Kidney epithelial cell (primary cell): ENCODE data around the gene MBD3L1. TPM values are rescaled to one million over a fixed set of nuclear protein-coding genes. Genes with fewer than 3 reads are reported as not detected.

Source experiments
- DNase-seq: peaks from one replicate; pipeline ENCODE4 v3.0.0-alpha.2; 2010; ENCODE audit warnings: low read depth
- H3K27me3 ChIP-seq: 2 replicates; pipeline ENCODE4 v1.6.0; 2011; ENCODE audit warnings: low read length; ENCODE audit not compliant: control insufficient read depth, insufficient read depth
- H3K36me3 ChIP-seq: 2 replicates; pipeline ENCODE4 v1.5.1; 2011; ENCODE audit warnings: low read length; ENCODE audit not compliant: control insufficient read depth, insufficient read depth
- H3K4me3 ChIP-seq: 2 replicates; pipeline ENCODE4 v1.5.1; 2011; ENCODE audit warnings: low read depth, mild to moderate bottlenecking, control low read depth, low read length
- CTCF ChIP-seq: IDR thresholded peaks from 2 replicates; pipeline ENCODE4 v1.5.1; 2011; ENCODE audit warnings: mild to moderate bottlenecking, moderate library complexity, low read length, control low read depth, inconsistent platforms; ENCODE audit not compliant: insufficient read depth, poor library complexity, severe bottlenecking
- total RNA-seq: library from RNA; depleted of rRNA; stranded (reverse); fragments of >200 nt; gene quantifications from 2 replicates; pipeline ENCODE4 v1.2.3, GENCODE V29; 2015

The MBD3L1 gene
- total RNA-seq, 1 donor from 2014 or later = not detected

GRCh38 chr19:8815780-8816179 lies 16.4 kb upstream of the MBD3L1 start:
- no peak for DNase-seq
- peaks cover 2% of the 10 kb centered on the region for H3K36me3 ChIP-seq
- no peak for TF ChIP-seq CTCF

GRCh38 chr19:8820234-8820633 lies 11.9 kb upstream of the MBD3L1 start:
- no peak for DNase-seq
- Histone ChIP-seq H3K27me3 (no peaks in the 10 kb centered on the region), H3K4me3 (no peak overlapping the region), H3K36me3 (peaks cover 1% of the 10 kb centered on the region)
- TF ChIP-seq CTCF = no peak

More at GRCh38 chr19:8815780-8816179, 16.4 kb upstream of the MBD3L1 start:
- no peaks in the 10 kb centered on the region for H3K27me3 ChIP-seq
- no peak overlapping the region for H3K4me3 ChIP-seq

- Histone ChIP-seq H3K36me3 (peaks cover 1% of the 10 kb centered on the region), H3K27me3 (no peaks in the 10 kb centered on the region), H3K4me3 (no peak overlapping the region)
- TF ChIP-seq CTCF = no peak
- DNase-seq = no peak
These were observed 10.4 kb upstream of the MBD3L1 start for GRCh38 chr19:8821748-8822241.

GRCh38 chr19:8826371-8826770 lies 5.8 kb upstream of the MBD3L1 start:
- H3K4me3 ChIP-seq = no peak overlapping the region
- peaks cover 1% of the 10 kb centered on the region for H3K36me3 ChIP-seq
- DNase-seq = no peak
- no peaks in the 10 kb centered on the region for H3K27me3 ChIP-seq
- no peak for TF ChIP-seq CTCF

GRCh38 chr19:8827277-8827676 lies 4.9 kb upstream of the MBD3L1 start:
- Histone ChIP-seq H3K36me3 (peaks cover 1% of the 10 kb centered on the region), H3K4me3 (no peak overlapping the region), H3K27me3 (no peaks in the 10 kb centered on the region)
- TF ChIP-seq CTCF = no peak
- DNase-seq = no peak

- Histone ChIP-seq H3K4me3 (peak overlapping the region; percentile 84), H3K27me3 (no peaks in the 10 kb centered on the region), H3K36me3 (peaks cover 1% of the 10 kb centered on the region)
- no peak for DNase-seq
- TF ChIP-seq CTCF = no peak
These were observed 804 bp upstream of the MBD3L1 start for GRCh38 chr19:8831373-8831772.
